HUES6 (cell line): Measurements from ENCODE around the gene CDK12.

Experiments
- H3K27ac ChIP-seq: 2 replicates; pipeline ENCODE4 v1.7.0; 2013; ENCODE audit warnings: low read depth, mild to moderate bottlenecking, low read length, inconsistent platforms
- H3K27me3 ChIP-seq: 2 replicates; pipeline ENCODE4 v1.6.1; 2013; ENCODE audit warnings: low read length; ENCODE audit not compliant: control insufficient read depth, insufficient read depth
- H3K36me3 ChIP-seq: 2 replicates; pipeline ENCODE4 v1.6.1; 2013; ENCODE audit warnings: low read length; ENCODE audit not compliant: control insufficient read depth, insufficient read depth
- H3K4me1 ChIP-seq: 2 replicates; pipeline ENCODE4 v1.6.1; 2013; ENCODE audit warnings: low read length; ENCODE audit not compliant: control insufficient read depth, insufficient read depth
- H3K4me3 ChIP-seq: 2 replicates; pipeline ENCODE4 v1.5.1; 2013; ENCODE audit warnings: low read depth, low read length
- H3K9ac ChIP-seq: one replicate; pipeline ENCODE4 v1.6.1; 2013; ENCODE audit warnings: mild to moderate bottlenecking, low read length
- H3K9me3 ChIP-seq: 2 replicates; pipeline ENCODE4 v1.6.1; 2013; ENCODE audit warnings: low read depth, low read length; ENCODE audit not compliant: control insufficient read depth, insufficient read depth

CDK12 gene

DNA sequence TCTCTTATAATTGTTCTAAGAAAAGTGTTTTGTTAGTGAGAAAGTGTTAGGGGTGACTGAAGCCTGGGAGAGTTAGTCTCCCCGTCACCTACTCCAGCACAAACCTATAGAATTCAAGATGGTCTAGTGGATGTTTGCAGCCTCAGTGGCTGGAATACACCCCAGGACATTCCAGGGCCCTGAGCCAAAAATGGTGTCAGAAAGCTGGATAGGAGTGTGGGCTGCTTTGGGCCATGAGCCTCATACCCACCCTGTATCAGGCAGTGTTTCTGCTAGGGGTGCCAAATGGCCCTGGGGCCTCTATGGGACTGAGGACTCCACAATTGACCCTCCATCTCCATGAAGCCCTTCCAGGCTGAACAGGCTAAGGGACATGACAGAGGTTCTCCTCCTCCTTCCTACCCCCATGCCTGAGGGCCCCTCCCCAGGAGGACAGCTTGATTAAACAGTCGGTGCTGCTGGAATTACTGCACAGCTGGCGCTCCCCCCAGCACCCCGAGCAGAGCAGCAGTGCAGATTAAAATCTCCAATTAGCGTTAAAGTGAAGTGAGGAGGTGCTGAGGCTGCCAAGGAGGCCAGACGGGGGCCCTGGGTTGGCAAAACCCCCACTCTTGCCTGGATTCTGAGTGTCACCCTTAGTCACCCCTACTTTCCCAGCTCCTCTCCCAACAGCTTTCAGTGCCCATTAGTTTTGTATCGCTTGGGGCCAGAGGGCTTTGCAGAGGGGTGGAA, 87.4 kb downstream of the CDK12 start:
- Histone ChIP-seq H3K4me1 (no peaks in the 10 kb centered on the region), H3K4me3 (no peak overlapping the region), H3K36me3 (peaks cover 5% of the 10 kb centered on the region; the same call in 1 of the 2 replicates), H3K27me3 (no peaks in the 10 kb centered on the region), H3K9ac (no peak overlapping the region), H3K27ac (no peak overlapping the region), H3K9me3 (no peaks in the 10 kb centered on the region)

DNA sequence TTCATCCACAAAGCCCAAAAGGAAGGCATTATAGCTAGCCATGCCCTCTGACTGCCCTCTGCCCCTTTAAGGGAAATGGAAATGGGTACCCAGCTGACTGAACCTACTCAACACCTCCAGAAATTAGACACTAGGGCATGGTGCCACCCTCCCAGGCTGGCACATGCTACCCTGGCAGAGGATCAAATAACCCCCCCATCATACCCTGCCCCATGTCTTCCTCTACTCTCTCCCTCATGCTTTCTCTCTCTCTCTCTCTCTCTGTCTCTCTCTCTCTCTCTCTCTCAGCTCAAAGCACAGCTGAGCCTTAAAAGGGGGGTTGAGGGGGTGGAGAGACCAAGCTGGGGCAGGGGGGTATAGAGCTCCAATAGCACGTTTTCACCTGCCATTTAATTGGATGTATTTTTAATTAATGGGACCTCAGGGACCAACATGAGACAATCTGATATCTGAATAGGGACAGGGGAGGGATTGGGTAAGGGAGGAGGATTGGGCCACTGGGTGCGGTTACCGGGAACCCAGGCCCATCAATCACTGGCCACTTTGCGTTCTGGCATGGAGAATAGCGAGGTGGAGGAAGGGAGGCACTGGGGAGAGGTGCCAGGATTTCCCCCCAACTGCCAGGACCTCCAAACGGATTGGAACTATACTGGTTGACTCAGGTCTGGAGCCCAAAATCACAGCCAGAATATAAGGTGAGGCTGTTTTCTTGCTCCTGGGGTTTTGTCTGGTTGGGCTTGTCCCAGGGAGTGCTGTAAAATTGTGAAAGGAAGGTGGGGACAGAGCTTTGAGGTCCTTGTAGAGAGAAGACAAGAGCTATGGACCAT, 88.7 kb downstream of the CDK12 start:
- H3K4me3 ChIP-seq: no peak overlapping the region
- H3K36me3 ChIP-seq: peaks cover 5% of the 10 kb centered on the region; the same call in 1 of the 2 replicates
- H3K27ac ChIP-seq: no peak overlapping the region
- H3K9me3 ChIP-seq: no peaks in the 10 kb centered on the region
- H3K9ac ChIP-seq: no peak overlapping the region
- H3K4me1 ChIP-seq: no peaks in the 10 kb centered on the region
- no peaks in the 10 kb centered on the region for H3K27me3 ChIP-seq

DNA sequence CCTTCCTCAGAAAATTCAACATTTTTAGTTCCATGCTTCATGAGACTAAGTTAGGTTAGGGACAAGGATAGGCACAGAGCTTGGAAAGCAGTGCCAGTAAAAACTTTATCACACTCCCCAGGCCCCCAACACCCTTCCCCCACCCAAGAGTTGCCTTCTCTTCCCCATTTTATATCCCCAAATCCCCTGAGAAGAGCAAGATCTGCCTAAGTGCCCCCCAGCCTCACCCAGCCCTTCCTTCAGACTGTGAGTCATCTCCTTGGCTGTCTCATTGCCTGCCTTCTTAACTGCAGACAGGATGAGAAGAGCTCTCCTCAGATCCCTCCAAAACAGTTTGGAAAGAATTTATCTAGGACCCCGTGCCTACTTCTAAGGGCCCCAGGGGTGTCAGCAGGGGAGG, 90.6 kb downstream of the CDK12 start:
- H3K4me3 ChIP-seq: no peak overlapping the region
- peaks cover 5% of the 10 kb centered on the region for H3K4me1 ChIP-seq
- no peaks in the 10 kb centered on the region for H3K27me3 ChIP-seq
- no peak overlapping the region for H3K9ac ChIP-seq
- peaks cover 5% of the 10 kb centered on the region; the same call in 1 of the 2 replicates for H3K36me3 ChIP-seq
- H3K9me3 ChIP-seq: no peaks in the 10 kb centered on the region
- no peak overlapping the region for H3K27ac ChIP-seq

DNA sequence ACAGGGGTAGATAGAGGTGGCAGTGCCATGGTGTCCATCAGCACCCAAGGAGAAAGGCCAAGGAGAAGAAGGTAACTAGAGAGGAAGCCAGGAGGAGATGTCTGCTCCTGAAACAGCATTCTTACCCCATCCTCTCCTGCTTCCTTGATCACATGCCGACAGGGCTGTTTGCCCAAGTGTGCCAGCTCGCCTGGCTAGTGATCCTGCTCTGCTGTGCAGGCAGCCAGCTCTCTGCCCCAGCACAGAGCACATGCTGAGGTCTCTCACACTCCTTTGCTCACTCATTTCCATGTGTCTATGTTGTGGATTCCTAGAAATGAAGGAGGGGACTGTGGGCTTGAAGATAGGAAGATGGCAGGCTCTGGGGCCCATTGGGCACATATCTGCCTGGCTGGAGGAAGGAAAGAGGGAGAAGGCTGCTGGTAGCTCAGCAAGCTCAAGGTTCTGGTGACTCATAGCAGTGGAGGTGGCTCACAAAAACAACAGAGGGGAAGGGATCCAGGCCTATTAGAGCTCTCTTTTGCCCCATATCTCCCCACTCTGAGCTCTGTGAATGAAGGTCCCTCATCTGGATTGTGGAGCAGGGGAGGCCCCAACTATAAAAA, 92.2 kb downstream of the CDK12 start:
- Histone ChIP-seq H3K27ac (no peak overlapping the region), H3K9ac (no peak overlapping the region), H3K36me3 (peaks cover 5% of the 10 kb centered on the region; the same call in 1 of the 2 replicates), H3K27me3 (no peaks in the 10 kb centered on the region), H3K4me1 (peaks cover 5% of the 10 kb centered on the region), H3K4me3 (no peak overlapping the region), H3K9me3 (no peaks in the 10 kb centered on the region)

DNA sequence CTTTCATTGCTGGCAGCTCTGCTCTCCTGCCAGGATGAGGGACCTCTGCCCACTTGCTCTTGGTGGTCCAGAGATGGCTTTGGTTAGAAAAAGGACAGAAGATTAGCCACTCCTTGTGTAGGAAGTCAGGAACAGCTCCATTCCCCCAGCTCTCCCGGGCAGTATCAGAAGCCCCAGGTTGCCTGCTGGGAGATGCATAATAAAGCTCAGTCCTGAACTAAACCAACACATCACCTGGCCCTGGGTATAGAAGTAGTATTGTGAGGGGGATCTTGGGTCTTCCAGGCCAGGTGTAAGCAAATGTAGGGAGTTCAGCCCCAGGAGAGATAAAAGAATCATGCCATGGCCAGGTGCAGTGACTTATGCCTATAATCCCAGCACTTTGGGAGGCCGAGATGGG, 94.1 kb downstream of the CDK12 start:
- H3K4me1 ChIP-seq: peaks cover 5% of the 10 kb centered on the region
- no peak overlapping the region for H3K4me3 ChIP-seq
- no peak overlapping the region for H3K9ac ChIP-seq
- H3K27ac ChIP-seq: no peak overlapping the region
- H3K9me3 ChIP-seq: no peaks in the 10 kb centered on the region
- H3K36me3 ChIP-seq: peaks cover 5% of the 10 kb centered on the region; the same call in 1 of the 2 replicates
- no peaks in the 10 kb centered on the region for H3K27me3 ChIP-seq

DNA sequence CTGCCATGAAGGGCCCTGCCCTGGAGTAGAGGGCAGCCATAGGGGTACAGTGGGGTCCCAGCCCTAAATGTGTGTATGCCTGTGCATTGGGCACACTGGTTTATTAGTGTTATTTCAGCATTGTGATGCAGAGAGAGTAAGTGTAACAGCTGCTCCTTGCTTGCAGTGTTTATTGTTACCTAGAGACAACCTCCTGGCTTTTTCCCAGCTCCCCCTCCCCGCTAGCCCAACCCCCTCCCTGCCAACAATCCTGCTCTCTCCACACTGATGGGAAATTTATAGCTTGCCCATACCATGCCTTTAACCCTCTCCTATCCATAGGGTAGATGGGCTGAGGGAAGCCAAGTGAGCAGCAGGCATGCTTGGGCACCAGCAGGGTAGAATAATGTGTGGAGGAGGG, 95.1 kb downstream of the CDK12 start:
- Histone ChIP-seq H3K27ac (no peak overlapping the region), H3K36me3 (peaks cover 5% of the 10 kb centered on the region; the same call in 1 of the 2 replicates), H3K9ac (no peak overlapping the region), H3K27me3 (no peaks in the 10 kb centered on the region), H3K4me1 (peaks cover 5% of the 10 kb centered on the region), H3K9me3 (no peaks in the 10 kb centered on the region), H3K4me3 (no peak overlapping the region)

DNA sequence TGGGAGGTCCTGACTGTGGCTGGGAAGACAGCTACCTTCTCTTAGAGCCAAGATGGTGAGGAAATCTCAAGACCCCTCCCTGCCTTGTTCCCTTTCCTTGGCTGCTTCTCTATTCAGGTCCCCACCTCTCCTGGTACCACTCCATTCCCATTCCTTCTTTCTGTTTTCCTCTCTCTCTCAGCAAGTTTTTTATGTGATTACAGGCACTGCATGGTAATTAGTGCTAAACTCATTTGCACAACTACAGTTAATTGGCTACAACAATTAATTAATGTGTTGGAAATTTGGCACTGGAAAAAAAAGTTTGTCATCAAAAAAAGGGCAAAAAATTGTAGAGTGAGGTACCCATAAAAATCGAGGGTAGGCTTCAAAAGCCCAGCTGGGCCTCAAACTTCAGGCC, 101.1 kb downstream of the CDK12 start:
- Histone ChIP-seq H3K27me3 (no peaks in the 10 kb centered on the region), H3K4me3 (no peak overlapping the region), H3K36me3 (peaks cover 5% of the 10 kb centered on the region; the same call in 1 of the 2 replicates), H3K9ac (no peak overlapping the region), H3K4me1 (peaks cover 17% of the 10 kb centered on the region), H3K9me3 (no peaks in the 10 kb centered on the region), H3K27ac (no peak overlapping the region)

DNA sequence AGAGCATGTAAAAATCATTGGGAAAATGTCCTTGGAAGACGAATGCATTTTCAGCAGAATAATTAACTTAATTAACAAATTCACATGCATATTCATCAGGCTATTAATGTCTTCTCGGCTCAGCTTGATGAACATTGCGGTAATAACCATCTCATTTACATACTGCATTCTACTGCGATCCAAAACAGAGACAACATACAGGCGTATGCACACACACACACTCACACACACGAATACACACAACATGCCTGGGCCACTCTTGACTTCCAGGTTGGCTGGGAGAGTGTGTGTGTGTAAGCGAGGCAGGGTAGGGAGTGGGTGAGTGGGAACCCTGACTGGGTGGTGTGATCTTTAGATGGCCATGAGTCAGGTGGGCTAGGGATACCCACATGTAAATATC, 101.7 kb downstream of the CDK12 start:
- H3K4me1 ChIP-seq: peaks cover 17% of the 10 kb centered on the region
- no peak overlapping the region for H3K9ac ChIP-seq
- no peaks in the 10 kb centered on the region for H3K27me3 ChIP-seq
- H3K9me3 ChIP-seq: no peaks in the 10 kb centered on the region
- H3K27ac ChIP-seq: no peak overlapping the region
- H3K36me3 ChIP-seq: peaks cover 7% of the 10 kb centered on the region; the same call in 1 of the 2 replicates
- H3K4me3 ChIP-seq: no peak overlapping the region

DNA sequence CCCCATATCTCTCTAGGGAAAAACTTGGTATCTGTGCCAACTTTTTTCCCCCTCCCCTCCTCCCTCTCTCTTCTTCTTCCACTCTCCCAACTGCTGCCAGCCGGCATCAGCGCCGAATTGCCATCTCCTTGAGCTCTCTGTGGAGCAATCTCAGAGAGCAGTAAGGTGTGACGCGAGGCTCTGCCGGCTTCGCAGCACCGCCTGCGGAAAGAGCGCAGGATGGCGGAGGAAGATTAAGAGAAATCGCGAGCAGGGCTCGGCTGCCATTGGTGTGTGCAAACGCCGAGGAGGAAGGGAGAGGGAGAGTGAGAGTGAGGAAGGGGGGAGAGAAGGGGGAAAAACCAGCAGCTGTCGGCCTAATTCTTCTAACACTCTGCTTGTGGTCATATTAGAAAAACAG, 102.2 kb downstream of the CDK12 start:
- peaks cover 17% of the 10 kb centered on the region for H3K4me1 ChIP-seq
- H3K4me3 ChIP-seq: peak overlapping the region; percentile 7; the same call in 1 of the 2 replicates
- no peaks in the 10 kb centered on the region for H3K9me3 ChIP-seq
- no peaks in the 10 kb centered on the region for H3K27me3 ChIP-seq
- H3K27ac ChIP-seq: no peak overlapping the region
- no peak overlapping the region for H3K9ac ChIP-seq
- H3K36me3 ChIP-seq: peaks cover 7% of the 10 kb centered on the region; the same call in 1 of the 2 replicates

DNA sequence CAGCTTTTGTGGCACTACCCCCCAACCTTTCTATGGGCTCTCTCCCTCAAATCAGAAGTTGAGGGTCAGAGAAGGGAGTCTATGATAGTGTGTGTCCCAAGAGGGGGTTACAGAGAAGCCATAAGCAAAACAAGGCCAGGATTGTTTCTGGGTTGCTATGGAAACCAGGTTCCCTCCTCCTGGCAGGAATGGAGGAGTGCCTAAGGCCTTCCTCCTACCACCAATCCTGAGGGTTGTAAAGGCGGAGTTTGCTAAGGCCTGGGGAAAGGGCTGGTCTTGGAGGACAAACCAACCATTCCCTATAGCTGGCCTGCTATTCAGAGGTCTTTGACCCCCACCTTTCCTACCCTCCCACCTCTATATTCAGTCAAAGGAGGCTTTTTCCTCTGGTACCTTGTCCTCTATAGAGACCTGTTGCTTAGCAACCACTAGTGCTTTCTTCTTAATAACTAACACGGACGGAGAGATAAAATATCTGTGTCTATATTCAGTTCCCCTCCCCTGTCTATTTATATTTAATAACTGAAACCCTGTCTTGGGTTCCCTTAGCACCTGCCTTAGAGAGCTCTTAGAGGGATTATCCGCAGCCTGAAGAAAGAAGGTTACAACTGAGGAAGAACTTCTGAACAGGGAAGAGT, 103.0 kb downstream of the CDK12 start:
- Histone ChIP-seq H3K9ac (no peak overlapping the region), H3K4me3 (no peak overlapping the region), H3K9me3 (no peaks in the 10 kb centered on the region), H3K27me3 (no peaks in the 10 kb centered on the region), H3K36me3 (peaks cover 8% of the 10 kb centered on the region; the same call in 1 of the 2 replicates), H3K4me1 (peaks cover 17% of the 10 kb centered on the region), H3K27ac (no peak overlapping the region)
